NOMO-1 (cell line): ENCODE results near the gene FGF13.

Source experiments
- DNase-seq, 2 experiments: peaks; one replicate each; lab custom pipeline; 2025; ENCODE audit not compliant: unreplicated experiment in 2 of 2; lab: John Stamatoyannopoulos, UW

Gene FGF13

DNA sequence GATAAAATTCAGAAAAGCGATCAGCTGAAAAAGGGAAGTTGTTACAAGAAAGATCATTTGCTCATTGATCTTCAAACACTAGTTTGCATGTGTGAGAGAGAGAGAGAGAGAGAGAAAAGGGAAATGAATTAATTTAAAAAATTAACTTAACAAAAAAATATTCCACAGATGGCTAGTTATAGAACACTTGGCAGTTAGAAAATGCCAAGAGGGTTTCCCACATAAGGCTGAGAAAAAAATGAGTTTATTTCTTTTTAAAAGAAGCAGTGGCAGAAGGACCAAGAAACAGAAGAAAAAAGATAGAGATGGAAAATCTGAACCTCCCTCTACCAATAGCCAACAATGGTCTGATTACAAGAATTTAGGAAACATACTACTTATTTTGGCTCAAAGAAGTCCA is 47.1 kb downstream of the FGF13 start:
- no peak for DNase-seq

DNA sequence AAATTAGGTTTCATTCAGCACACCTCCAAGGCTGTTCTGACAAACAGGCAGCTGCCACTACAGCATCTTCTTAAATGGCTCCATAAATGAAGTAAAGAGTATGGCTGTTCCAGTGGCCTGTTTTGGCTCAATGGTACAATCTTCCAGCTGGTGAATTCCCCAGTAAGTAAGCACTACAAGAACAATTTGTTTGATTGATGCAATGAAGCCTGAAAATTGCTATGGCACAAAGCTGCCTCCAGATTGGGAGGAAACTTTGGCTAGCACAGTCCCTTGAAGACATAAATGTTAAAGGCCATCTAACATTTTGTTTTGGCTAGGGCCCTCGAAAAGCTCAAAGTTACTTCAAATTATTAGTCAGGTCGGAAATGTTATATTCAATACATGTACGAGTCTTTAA is 47.5 kb downstream of the FGF13 start:
- no peak for DNase-seq

DNA sequence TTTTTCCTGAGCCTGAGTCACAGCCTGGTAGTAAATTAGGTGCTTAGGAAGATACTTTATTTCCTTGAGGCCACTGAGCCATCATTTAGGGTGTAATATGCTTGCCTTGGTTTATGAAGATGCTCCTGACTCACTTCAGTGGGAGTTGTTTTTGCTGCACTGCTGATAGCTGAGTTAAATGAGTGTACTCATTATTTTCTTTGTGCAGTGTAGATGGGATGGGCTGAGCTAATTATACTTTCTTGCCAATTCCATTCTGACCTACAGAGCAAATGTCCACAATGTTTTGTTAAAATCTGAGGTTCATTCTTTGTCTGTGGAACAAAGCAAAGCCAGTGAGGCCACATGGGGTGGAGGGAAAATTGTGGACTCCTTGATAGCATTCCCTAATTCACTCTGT is 60.0 kb downstream of the FGF13 start:
- no peak for DNase-seq

DNA sequence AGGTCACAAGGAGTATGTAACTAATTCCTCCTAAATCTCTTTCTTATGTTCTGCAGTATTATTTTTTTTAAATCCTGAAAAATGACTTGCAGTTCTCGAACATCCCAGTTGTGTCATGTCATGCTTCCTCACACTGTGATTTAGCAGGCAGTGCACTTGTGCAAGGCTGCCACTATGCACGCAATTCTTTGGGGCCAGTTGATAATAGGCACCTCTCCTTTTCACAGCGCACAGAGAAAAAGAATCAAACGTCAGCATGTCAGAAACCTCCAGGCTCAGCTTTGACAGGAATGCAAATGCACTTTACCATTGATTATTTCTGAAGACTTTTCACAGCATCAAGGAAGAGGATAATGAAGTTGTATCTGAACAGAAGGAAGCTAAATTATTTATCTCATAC is 62.9 kb downstream of the FGF13 start:
- no peak for DNase-seq

DNA sequence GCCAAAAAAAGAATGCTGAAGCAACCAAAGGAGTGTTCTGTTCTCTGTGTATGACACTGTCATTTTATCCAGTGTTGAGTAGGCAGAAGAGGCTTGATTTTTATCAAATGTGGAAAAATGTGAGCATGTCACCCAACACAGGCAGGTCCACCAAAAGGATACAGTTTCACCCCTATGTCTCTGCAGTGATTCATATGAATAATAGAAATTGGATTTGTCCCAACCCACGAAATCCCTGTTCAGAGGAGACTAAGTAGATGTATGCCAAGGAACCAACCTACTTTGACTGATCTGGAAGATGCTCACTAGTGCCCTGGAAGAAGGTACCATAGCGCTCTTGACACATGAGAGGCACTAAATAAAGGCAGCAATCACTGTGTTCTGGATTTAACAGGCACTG is 72.5 kb downstream of the FGF13 start:
- no peak for DNase-seq
